ENCODE results near the gene SEPTIN5.

The SEPTIN5 gene

DNA sequence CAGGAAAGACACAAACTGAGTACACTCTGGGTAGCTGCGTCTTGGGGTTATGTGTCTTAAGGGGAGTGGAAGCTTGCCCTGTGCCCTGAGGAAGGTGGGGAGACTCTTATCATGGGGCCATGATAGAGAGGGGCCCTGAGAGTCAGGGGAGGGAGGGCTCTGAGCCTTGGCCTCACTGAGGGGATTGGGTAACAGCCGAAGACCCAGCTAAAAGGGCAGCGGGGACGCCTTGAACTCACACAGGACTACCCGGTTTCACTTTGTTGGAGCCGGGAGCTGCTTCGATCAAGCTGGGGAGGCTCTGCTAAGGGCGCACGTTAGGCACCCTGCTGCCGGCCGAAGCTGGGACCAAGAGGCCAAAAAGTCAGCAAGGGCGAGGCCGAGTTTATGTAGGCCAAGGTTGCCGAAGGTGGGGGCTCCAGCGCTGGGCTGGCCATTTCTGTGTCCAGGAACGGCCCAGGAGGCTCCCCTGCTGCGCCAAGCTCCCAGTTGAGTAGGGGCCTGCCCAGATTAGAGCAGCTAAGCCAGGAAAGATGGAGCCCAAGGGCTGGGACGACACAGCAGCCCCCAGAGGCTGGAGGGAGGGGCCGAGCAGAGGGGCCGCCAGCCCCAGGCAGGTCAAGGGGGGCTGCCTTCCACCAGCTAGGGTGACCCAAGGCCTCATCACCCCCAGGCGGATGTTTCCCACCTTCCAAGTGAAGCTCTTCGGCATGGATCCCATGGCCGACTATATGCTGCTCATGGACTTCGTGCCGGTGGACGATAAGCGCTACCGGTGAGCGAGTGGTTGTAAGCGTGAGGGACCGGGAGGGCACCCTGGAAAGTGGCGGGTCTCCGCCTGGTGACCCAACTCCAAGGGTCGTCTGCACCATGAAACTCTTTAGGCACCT lies 48.5 kb downstream of the SEPTIN5 start:
- DNase-seq: no peak

DNA sequence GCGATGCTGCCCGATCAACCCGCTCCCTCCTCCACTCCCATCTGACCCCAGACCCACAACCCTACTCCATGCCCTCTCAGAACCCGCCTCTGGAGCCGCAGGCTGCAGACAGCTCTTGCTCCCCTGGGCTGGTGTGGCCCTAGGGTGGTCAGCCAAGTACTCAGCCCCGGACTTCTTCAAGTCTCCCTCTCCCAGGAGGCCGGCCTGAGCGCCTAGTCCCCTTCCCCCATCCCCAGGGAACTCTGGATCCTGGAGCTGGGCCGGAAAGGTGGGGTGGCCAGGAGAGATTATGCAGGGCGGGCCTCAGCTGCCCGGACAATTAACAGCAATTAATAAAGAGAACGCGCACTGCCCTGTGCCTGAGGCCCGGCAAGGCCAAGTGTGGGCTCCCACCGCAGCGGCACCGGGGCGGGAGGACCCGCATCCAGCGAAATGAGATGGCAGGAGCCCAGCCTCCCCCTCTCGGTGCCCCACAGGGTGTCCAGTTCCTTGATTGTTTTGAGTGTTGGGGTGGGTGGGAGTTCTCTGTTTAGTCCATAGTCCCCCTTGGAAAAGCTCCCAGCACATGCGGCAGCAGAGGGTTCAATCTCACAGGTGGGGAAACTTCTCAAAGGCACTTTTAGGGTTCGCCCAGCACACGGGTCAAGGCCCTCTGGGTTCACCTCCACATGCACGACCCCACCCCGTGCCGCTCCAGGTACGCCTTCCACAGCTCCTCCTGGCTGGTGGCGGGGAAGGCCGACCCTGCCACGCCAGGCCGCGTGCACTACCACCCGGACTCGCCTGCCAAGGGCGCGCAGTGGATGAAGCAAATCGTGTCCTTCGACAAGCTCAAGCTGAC lies 49.4 kb downstream of the SEPTIN5 start:
- DNase-seq: no peak

DNA sequence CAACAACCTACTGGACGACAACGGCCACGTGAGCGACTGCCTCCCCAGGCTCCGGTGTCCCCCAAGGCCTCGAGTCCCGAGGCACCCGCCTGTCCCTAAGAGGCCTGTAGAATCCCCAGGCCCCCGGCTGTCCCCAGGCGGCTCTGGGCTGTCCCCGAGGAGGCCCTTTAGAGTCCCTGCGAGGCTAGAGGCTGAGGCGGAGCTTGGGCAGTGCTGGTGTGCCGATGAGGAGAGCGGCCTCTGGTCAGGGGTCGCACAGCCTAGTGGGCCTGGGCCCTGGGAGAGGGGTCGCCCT lies 49.9 kb downstream of the SEPTIN5 start:
- DNase-seq: no peak

DNA sequence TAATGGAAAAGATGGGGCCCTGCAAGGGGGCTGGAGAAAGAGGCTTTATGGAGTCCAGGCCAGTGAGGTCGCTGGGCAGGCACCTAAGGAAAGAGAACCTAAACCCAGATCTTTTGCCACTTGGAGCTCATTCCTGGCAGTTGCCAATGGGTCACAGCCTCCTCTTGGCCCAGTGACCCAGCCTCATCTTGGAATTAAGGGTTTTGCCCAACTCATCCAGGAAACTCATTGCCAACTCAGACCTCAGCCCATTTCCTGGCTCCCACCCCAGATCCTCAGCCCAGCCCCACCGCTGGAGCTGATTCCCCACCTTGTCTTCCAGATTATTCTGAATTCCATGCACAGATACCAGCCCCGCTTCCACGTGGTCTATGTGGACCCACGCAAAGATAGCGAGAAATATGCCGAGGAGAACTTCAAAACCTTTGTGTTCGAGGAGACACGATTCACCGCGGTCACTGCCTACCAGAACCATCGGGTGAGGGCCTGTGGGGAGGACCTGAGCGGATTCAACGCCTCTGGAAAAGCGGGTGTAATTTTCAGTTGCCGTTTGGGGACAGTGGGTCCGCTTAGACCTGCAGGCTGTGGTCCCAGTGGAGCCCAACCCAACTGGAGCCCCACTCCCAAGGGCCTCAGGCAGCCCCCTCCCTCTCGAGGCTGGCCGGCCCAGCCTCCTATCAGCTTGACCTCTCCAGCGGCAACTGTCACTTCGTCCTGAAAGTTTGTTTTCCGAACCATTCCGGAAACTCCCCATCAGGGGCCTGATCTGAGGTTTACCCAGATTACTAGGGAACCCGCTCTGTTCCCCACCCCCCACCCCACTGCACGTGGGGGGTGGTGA lies 50.6 kb downstream of the SEPTIN5 start:
- DNase-seq: no peak

DNA sequence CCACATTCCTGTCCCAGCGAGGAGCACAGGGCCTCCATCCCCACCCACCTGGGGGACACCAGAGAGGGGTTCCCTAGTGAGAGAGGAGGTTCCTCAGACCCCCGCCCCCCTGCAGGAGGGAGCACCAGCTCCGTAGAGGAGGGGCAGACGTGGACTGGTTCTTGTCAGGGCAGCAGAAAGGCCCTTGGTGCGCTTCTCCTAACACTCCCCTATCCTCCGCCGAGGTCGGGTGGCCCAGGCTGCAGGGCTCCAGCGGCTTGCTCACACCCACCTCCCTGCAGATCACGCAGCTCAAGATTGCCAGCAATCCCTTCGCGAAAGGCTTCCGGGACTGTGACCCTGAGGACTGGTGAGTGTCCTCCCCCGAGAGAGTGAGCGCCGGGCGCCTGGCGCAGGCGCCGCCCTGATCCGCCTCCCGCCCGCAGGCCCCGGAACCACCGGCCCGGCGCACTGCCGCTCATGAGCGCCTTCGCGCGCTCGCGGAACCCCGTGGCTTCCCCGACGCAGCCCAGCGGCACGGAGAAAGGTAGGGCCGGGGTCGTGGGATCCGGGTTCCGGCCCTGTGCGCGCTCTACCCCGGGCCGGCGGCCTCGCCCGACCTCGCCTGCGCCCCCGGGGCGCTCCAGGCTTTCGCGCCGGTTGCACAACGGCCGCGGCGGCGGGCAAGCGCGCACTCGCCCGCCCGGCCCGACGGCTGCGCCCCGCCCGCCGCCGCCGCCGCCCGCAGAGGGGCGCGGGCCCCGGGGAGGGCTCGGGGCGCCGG lies 51.4 kb downstream of the SEPTIN5 start:
- DNase-seq: no peak

DNA sequence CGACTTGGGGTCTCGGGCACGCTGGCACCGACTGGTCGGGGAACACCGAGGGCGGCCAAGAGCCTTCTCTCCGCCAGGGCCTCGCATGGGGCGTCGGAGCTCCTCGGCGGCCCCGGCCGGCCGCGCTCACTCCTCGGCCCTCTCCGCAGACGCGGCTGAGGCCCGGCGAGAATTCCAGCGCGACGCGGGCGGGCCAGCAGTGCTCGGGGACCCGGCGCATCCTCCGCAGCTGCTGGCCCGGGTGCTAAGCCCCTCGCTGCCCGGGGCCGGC lies 51.9 kb downstream of the SEPTIN5 start:
- no peak for DNase-seq

DNA sequence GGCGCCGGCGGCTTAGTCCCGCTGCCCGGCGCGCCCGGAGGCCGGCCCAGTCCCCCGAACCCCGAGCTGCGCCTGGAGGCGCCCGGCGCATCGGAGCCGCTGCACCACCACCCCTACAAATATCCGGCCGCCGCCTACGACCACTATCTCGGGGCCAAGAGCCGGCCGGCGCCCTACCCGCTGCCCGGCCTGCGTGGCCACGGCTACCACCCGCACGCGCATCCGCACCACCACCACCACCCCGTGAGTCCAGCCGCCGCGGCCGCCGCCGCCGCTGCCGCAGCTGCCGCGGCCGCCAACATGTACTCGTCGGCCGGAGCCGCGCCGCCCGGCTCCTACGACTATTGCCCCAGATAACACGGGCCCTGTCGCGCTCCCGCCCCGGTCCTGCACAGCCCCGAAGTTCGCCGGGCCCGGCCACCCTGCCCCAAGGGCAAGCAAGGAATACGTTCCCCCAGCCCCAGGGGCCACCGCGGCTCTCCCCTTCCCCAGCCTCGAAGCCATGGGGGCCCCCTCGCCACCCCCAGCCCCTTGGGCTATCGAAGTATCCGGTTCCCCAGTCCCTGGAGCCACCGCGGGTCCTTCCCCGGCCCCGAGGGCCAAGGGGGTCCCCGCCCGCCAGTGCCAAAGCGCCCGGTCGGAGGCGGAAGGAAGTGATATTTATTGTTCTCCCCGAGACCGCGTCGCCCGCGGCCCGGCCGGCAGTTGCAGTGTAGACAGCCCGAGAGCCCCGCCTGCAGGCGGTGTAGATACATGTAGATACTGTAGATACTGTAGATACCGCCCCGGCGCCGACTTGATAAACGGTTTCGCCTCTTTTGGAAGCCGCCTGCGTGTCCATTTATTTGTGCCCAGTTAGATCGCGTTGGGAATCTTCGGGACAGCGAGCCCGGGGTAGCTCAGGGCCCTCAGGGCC lies 52.5 kb downstream of the SEPTIN5 start:
- DNase-seq: no peak

DNA sequence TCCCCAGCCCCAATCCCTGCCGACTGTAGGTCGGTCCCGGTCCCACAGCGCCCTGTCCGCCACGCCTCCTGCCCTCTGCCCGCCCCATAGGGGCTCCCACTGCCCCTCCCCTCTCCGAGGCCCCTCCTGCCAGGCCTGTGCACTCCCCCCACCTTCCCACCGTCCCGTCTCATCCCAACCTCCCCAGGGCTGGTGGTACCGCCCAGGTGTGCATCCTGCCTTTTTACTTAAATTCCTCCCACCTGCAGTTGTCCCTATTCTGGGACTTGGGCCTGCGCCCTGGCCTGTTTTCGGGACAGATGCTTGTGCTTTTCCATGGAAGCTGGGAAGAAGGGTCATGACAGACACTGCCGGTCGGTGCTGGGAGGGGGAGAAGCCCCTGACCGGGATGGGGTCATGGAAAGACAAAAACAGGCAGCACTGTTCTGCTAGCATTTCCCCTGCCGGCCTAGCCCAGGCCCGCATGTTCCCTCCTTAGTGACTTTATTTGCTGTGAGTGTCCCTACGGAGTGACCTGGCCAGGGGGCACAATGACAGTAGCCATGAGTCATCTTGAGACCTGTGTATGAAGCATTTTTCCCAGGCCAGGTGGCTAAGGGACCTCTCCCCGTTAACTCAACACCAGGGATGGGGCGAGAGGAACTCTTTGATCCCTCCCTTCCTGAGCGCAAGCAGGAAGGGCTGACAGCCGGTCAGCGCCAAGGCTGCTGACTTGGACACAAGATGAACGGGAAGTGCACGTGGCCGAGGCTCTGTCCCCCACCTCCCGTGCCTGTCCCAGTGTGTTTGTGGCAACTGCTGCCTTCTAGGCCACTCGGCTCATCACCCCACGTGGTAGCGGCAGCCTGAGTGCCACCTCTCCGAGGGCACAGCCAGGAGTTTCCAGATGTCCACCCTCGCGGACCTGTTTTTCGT lies 53.4 kb downstream of the SEPTIN5 start:
- no peak for DNase-seq

DNA sequence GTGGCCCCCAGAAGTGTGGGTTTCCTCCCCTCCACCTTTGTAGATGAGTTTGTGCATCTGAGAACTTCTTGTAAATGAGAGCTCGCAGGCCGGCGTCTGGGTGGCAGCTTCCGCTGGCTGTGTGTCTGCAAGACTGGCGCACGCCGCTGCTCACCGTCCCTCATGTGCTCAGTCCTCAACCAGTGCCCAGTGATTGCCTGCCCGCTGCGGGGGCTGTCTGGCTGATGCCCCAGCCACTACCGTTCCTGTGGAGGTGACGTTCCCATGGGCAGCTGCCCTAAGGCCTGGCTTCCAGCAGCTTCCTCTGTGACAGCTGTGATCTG lies 55.1 kb downstream of the SEPTIN5 start:
- no peak for DNase-seq

DNA sequence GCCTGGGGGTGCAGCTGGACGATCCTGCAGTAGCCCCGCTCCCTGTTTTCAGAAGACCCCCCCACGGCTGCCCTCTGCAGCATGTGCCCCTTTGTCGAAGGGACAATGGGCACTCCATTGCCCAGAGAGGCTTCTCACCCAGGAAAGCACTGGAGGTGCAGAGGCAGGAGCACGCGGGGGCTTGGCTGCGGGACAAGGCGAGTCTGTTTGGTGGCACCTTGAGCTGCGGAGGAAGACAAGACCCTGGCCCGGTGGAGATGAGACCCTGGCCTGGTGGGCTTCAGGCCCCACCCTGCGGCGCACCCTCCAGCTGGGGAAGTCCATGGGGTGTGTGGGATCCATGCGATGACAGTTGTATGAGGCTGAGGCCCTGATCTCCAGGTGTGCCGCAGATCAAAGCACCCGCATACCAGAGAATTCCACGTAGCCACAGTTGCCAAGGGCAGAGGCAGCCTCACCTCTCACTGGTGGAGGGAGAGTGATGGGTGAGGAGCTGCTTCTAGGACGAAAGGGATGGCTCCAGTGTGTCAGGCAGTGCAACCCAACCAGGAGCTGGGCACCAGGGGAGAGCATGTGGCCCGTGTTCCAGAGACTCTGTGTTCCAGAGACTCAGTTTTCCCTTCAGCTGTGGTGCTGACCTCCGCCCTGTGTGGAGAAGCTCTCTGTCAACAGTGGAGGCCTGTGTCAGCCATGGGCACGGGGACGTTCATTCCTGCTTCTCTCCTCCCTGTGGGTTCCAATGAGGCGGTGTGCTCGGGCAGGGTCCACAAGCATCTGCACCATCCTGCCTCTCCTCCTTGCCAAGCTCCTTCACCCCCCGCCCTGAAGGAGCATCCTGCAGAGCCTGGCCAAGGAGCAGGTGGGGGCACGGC lies 56.3 kb downstream of the SEPTIN5 start:
- DNase-seq: no peak

DNA sequence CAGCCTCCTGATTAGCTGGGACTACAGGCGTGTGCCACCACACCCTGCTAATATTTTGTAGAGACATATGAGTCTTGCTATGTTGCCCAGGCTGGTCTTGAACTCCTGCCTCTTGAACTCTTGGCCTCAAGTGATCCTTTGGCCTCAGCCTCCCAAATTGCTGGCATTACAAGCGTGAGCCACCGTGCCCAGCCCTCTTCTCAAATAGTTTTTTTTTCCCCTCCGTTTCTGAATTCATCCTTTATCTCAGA lies 58.0 kb downstream of the SEPTIN5 start:
- DNase-seq: no peak

Measured in hippocampal formation (tissue), 2 donors.